Heart left ventricle (tissue), 13 donors: Measurements from ENCODE around the gene SVEP1.

Experiments
- CTCF ChIP-seq, 12 donors: fragments of 200-600 bp; sonication (generic) in 4 of 12; IDR thresholded peaks; one replicate each; pipeline versions ENCODE4 v1.5.0 to v1.8.0; 2018 to 2022; ENCODE audit warnings: antibody characterized with exemption in 12 of 12, mild to moderate bottlenecking in 5 of 12
- POLR2A ChIP-seq, 2 donors: fragments of 450-650 bp; IDR thresholded peaks; one replicate each; pipeline ENCODE4 v1.6.1; 2017; ENCODE audit warnings: antibody characterized with exemption in 2 of 2, mild to moderate bottlenecking in 2 of 2, moderate library complexity in 2 of 2
- donor health status: ischemic (EF 13 %, LVEDD 7.1; RV severe dilation, severe dysfunction).
- donor health status: DM: no; HTN: yes; CAD: no.
- donor health status: DM: no; HTN: no; CAD: no.
- donor health status: ischemic (EF 25% LVEDD 6.9; RV normal size, moderate dysfunction).
- donor health status: ischemic (EF 25% LVEDD 5.7; RV mildly dilated, moderate dysfunction).
- donor health status: ischemic (EF 35%, LVEDD 5.7; RV mildly dilated, moderate dysfunction).
- donor health status: nonischemic (EF 11% LVEDD 7.7; RV severe dilation, severe dysfunction).
- donor health status: DM: yes; HTN: yes; CAD: no.
- donor health status: PGD.
- donor health status: ischemic (EF 29% LVEDD 5.4; RV normal size, mild dysfunction).
- donor health status: nonischemic (EF 23%, LVEDD 6.1; RV moderate dilation, normal function).

- TF ChIP-seq CTCF (IDR thresholded peaks at IDR 0.05) (no peak), POLR2A (IDR thresholded peaks at IDR 0.05) (no peak)
Observed at GRCh38 chr9:110446171-110446570, 133.4 kb downstream of the SVEP1 start.
